ENCODE measurements around the gene KL.

Gene KL

GRCh38 chr13:33053397-33054066 is 37.3 kb downstream of the KL start:
- Histone ChIP-seq H3K27me3 (ENCODE audit: control insufficient read depth in 1 of 2, insufficient read depth in 2 of 2, low read length in 2 of 2) (no peaks in the 10 kb centered on the region), H3K27ac (ENCODE audit: low read depth, low read length) (no peak overlapping the region), H3K4me1 (ENCODE audit: control insufficient read depth in 1 of 2, insufficient read depth in 2 of 2, low read length in 2 of 2) (no peaks in the 10 kb centered on the region)

GRCh38 chr13:33057019-33057780 is 41.0 kb downstream of the KL start:
- Histone ChIP-seq H3K9me3 (ENCODE audit: control insufficient read depth in 1 of 2, low read length in 2 of 2) (no peaks in the 10 kb centered on the region), H3K4me1 (ENCODE audit: control insufficient read depth in 1 of 2, insufficient read depth in 2 of 2, low read length in 2 of 2) (no peaks in the 10 kb centered on the region), H3K27me3 (ENCODE audit: control insufficient read depth in 1 of 2, insufficient read depth in 2 of 2, low read length in 2 of 2) (no peaks in the 10 kb centered on the region), H3K4me3 (ENCODE audit: low read depth in 1 of 2, low read length in 2 of 2) (no peak overlapping the region), H3K36me3 (ENCODE audit: control insufficient read depth in 1 of 2, insufficient read depth in 2 of 2, low read length in 2 of 2) (no peaks in the 10 kb centered on the region), H3K9ac (ENCODE audit: low read depth in 1 of 2, low read length in 2 of 2) (no peak overlapping the region), H3K27ac (ENCODE audit: low read depth, low read length) (no peak overlapping the region)

More at GRCh38 chr13:33053397-33054066, 37.3 kb downstream of the KL start:
- no peaks in the 10 kb centered on the region for H3K36me3 ChIP-seq (ENCODE audit: control insufficient read depth in 1 of 2, insufficient read depth in 2 of 2, low read length in 2 of 2)
- no peak overlapping the region for H3K9ac ChIP-seq (ENCODE audit: low read depth in 1 of 2, low read length in 2 of 2)
- H3K9me3 ChIP-seq (ENCODE audit: control insufficient read depth in 1 of 2, low read length in 2 of 2), result no peaks in the 10 kb centered on the region
- no peak overlapping the region for H3K4me3 ChIP-seq (ENCODE audit: low read depth in 1 of 2, low read length in 2 of 2)

- no peaks in the 10 kb centered on the region for H3K36me3 ChIP-seq (ENCODE audit: control insufficient read depth in 1 of 2, insufficient read depth in 2 of 2, low read length in 2 of 2)
These were observed 42.6 kb downstream of the KL start for GRCh38 chr13:33058776-33059327.

DNA sequence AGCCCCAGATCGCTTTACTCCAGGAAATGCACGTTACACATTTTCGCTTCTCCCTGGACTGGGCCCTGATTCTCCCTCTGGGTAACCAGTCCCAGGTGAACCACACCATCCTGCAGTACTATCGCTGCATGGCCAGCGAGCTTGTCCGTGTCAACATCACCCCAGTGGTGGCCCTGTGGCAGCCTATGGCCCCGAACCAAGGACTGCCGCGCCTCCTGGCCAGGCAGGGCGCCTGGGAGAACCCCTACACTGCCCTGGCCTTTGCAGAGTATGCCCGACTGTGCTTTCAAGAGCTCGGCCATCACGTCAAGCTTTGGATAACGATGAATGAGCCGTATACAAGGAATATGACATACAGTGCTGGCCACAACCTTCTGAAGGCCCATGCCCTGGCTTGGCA is 44.6 kb downstream of the KL start:
- Histone ChIP-seq H3K27me3 (ENCODE audit: control insufficient read depth in 1 of 2, insufficient read depth in 2 of 2, low read length in 2 of 2) (no peaks in the 10 kb centered on the region), H3K36me3 (ENCODE audit: control insufficient read depth in 1 of 2, insufficient read depth in 2 of 2, low read length in 2 of 2) (no peaks in the 10 kb centered on the region), H3K9me3 (ENCODE audit: control insufficient read depth in 1 of 2, low read length in 2 of 2) (no peaks in the 10 kb centered on the region), H3K4me1 (ENCODE audit: control insufficient read depth in 1 of 2, insufficient read depth in 2 of 2, low read length in 2 of 2) (no peaks in the 10 kb centered on the region), H3K4me3 (ENCODE audit: low read depth in 1 of 2, low read length in 2 of 2) (no peak overlapping the region), H3K27ac (ENCODE audit: low read depth, low read length) (no peak overlapping the region), H3K9ac (ENCODE audit: low read depth in 1 of 2, low read length in 2 of 2) (no peak overlapping the region)

More at GRCh38 chr13:33058776-33059327, 42.6 kb downstream of the KL start:
- Histone ChIP-seq H3K9me3 (ENCODE audit: control insufficient read depth in 1 of 2, low read length in 2 of 2) (no peaks in the 10 kb centered on the region), H3K27ac (ENCODE audit: low read depth, low read length) (no peak overlapping the region), H3K27me3 (ENCODE audit: control insufficient read depth in 1 of 2, insufficient read depth in 2 of 2, low read length in 2 of 2) (no peaks in the 10 kb centered on the region), H3K4me3 (ENCODE audit: low read depth in 1 of 2, low read length in 2 of 2) (no peak overlapping the region), H3K4me1 (ENCODE audit: control insufficient read depth in 1 of 2, insufficient read depth in 2 of 2, low read length in 2 of 2) (no peaks in the 10 kb centered on the region), H3K9ac (ENCODE audit: low read depth in 1 of 2, low read length in 2 of 2) (no peak overlapping the region)

GRCh38 chr13:33066329-33066728 is 50.1 kb downstream of the KL start:
- H3K27ac ChIP-seq (ENCODE audit: low read depth, low read length), result no peak overlapping the region
- H3K9ac ChIP-seq (ENCODE audit: low read depth in 1 of 2, low read length in 2 of 2), result no peak overlapping the region
- H3K36me3 ChIP-seq (ENCODE audit: control insufficient read depth in 1 of 2, insufficient read depth in 2 of 2, low read length in 2 of 2), result no peaks in the 10 kb centered on the region
- no peaks in the 10 kb centered on the region for H3K4me1 ChIP-seq (ENCODE audit: control insufficient read depth in 1 of 2, insufficient read depth in 2 of 2, low read length in 2 of 2)
- no peak overlapping the region for H3K4me3 ChIP-seq (ENCODE audit: low read depth in 1 of 2, low read length in 2 of 2)
- H3K9me3 ChIP-seq (ENCODE audit: control insufficient read depth in 1 of 2, low read length in 2 of 2), result no peaks in the 10 kb centered on the region
- H3K27me3 ChIP-seq (ENCODE audit: control insufficient read depth in 1 of 2, insufficient read depth in 2 of 2, low read length in 2 of 2), result no peaks in the 10 kb centered on the region

DNA sequence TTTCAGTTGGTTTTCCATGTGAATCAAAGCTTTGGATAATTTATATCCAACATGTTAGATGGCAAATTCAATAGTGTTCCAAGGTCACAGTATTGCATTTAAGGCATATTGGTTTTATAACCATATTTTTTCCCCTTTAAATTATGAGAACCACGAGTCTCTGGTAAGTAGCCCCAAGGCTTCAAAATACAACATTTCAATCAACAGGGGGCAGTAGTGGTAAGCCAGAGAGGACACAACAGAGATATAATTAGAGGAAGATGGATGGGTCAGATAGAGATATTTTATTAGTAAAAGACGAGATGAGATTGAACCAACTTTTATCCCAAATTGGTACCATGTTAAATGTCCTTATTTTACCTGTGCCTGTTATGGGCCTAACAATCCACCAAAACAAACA is 53.1 kb downstream of the KL start:
- no peaks in the 10 kb centered on the region for H3K27me3 ChIP-seq (ENCODE audit: control insufficient read depth in 1 of 2, insufficient read depth in 2 of 2, low read length in 2 of 2)
- H3K36me3 ChIP-seq (ENCODE audit: control insufficient read depth in 1 of 2, insufficient read depth in 2 of 2, low read length in 2 of 2), result no peaks in the 10 kb centered on the region
- H3K4me1 ChIP-seq (ENCODE audit: control insufficient read depth in 1 of 2, insufficient read depth in 2 of 2, low read length in 2 of 2), result peaks cover 0 to 4% of the 10 kb centered on the region in 2 donors
- H3K9me3 ChIP-seq (ENCODE audit: control insufficient read depth in 1 of 2, low read length in 2 of 2), result no peaks in the 10 kb centered on the region
- H3K9ac ChIP-seq (ENCODE audit: low read depth in 1 of 2, low read length in 2 of 2), result no peak overlapping the region
- H3K4me3 ChIP-seq (ENCODE audit: low read depth in 1 of 2, low read length in 2 of 2), result no peak overlapping the region
- no peak overlapping the region for H3K27ac ChIP-seq (ENCODE audit: low read depth, low read length)

DNA sequence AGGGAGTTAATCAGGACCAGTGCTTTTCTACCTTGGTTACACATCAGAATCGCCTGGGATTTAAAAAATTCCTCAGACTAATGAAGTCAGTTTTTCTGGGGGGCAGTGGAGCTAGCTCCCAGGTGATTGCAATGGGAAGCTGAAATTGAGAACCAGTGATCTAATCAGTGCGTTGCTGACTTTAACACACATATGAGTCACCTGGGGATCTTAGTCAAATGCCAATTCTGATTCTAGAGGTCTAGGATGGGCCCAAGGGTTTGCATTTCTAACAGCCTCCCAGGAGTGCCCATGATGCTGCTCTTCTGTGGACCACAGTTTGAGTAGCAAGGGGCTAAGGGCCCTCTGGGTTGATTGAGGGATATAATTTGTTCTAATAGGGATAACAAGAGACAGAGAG is 54.5 kb downstream of the KL start:
- Histone ChIP-seq H3K27ac (ENCODE audit: low read depth, low read length) (no peak overlapping the region), H3K9me3 (ENCODE audit: control insufficient read depth in 1 of 2, low read length in 2 of 2) (no peaks in the 10 kb centered on the region), H3K9ac (ENCODE audit: low read depth in 1 of 2, low read length in 2 of 2) (no peak overlapping the region), H3K36me3 (ENCODE audit: control insufficient read depth in 1 of 2, insufficient read depth in 2 of 2, low read length in 2 of 2) (no peaks in the 10 kb centered on the region), H3K4me3 (ENCODE audit: low read depth in 1 of 2, low read length in 2 of 2) (no peak overlapping the region), H3K27me3 (ENCODE audit: control insufficient read depth in 1 of 2, insufficient read depth in 2 of 2, low read length in 2 of 2) (no peaks in the 10 kb centered on the region), H3K4me1 (ENCODE audit: control insufficient read depth in 1 of 2, insufficient read depth in 2 of 2, low read length in 2 of 2) (peaks cover 12 to 17% of the 10 kb centered on the region in 2 donors)

GRCh38 chr13:33072282-33072681 is 56.1 kb downstream of the KL start:
- H3K27ac ChIP-seq (ENCODE audit: low read depth, low read length), result no peak overlapping the region
- H3K27me3 ChIP-seq (ENCODE audit: control insufficient read depth in 1 of 2, insufficient read depth in 2 of 2, low read length in 2 of 2), result no peaks in the 10 kb centered on the region
- no peaks in the 10 kb centered on the region for H3K9me3 ChIP-seq (ENCODE audit: control insufficient read depth in 1 of 2, low read length in 2 of 2)
- peaks cover 22 to 28% of the 10 kb centered on the region in 2 donors for H3K4me1 ChIP-seq (ENCODE audit: control insufficient read depth in 1 of 2, insufficient read depth in 2 of 2, low read length in 2 of 2)
- no peaks in the 10 kb centered on the region for H3K36me3 ChIP-seq (ENCODE audit: control insufficient read depth in 1 of 2, insufficient read depth in 2 of 2, low read length in 2 of 2)
- no peak overlapping the region for H3K4me3 ChIP-seq (ENCODE audit: low read depth in 1 of 2, low read length in 2 of 2)
- H3K9ac ChIP-seq (ENCODE audit: low read depth in 1 of 2, low read length in 2 of 2), result no peak overlapping the region

DNA sequence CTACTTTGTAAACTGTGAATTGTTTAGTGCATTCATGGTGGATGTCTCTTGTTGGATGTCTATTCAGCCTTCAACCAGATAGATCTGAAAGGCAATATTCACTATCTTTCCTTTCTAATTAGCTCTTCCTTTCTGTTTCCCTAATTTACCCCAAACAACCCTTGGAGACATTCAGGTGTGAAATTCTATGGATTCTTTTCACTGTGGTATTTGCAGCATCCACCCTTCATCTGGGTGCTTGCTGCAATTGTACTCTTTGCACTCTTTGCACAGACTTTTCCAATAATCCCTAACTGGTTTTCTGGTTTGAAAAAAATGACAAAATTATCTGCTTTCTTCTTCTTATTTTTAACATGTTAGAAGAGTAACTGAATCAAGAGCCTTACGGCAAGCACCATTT is 56.5 kb downstream of the KL start:
- Histone ChIP-seq H3K27ac (ENCODE audit: low read depth, low read length) (no peak overlapping the region), H3K4me3 (ENCODE audit: low read depth in 1 of 2, low read length in 2 of 2) (no peak overlapping the region), H3K36me3 (ENCODE audit: control insufficient read depth in 1 of 2, insufficient read depth in 2 of 2, low read length in 2 of 2) (no peaks in the 10 kb centered on the region), H3K9me3 (ENCODE audit: control insufficient read depth in 1 of 2, low read length in 2 of 2) (no peaks in the 10 kb centered on the region), H3K4me1 (ENCODE audit: control insufficient read depth in 1 of 2, insufficient read depth in 2 of 2, low read length in 2 of 2) (peaks cover 22 to 28% of the 10 kb centered on the region in 2 donors), H3K9ac (ENCODE audit: low read depth in 1 of 2, low read length in 2 of 2) (no peak overlapping the region), H3K27me3 (ENCODE audit: control insufficient read depth in 1 of 2, insufficient read depth in 2 of 2, low read length in 2 of 2) (no peaks in the 10 kb centered on the region)

DNA sequence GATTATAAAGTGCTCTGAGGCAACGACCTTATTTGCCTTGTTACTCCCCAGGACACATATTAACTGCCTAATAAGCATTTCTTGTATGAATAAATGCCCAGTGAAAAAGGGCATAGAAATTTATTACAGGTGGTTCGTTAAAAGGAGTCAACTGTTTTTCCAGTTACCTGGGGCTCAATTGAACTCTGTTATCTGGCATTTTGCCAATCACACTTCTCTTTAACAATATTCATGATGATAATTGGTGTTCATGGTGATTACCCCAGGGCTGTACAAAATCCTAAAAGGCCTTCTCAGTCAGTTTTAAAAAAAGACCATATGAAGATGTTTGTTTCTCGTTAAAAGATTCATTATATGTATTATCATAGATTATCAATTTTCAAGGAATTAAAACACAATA is 57.1 kb downstream of the KL start:
- H3K36me3 ChIP-seq (ENCODE audit: control insufficient read depth in 1 of 2, insufficient read depth in 2 of 2, low read length in 2 of 2), result no peaks in the 10 kb centered on the region
- no peak overlapping the region for H3K27ac ChIP-seq (ENCODE audit: low read depth, low read length)
- peaks cover 22 to 28% of the 10 kb centered on the region in 2 donors for H3K4me1 ChIP-seq (ENCODE audit: control insufficient read depth in 1 of 2, insufficient read depth in 2 of 2, low read length in 2 of 2)
- H3K9ac ChIP-seq (ENCODE audit: low read depth in 1 of 2, low read length in 2 of 2), result no peak overlapping the region
- H3K9me3 ChIP-seq (ENCODE audit: control insufficient read depth in 1 of 2, low read length in 2 of 2), result no peaks in the 10 kb centered on the region
- H3K4me3 ChIP-seq (ENCODE audit: low read depth in 1 of 2, low read length in 2 of 2), result no peak overlapping the region
- no peaks in the 10 kb centered on the region for H3K27me3 ChIP-seq (ENCODE audit: control insufficient read depth in 1 of 2, insufficient read depth in 2 of 2, low read length in 2 of 2)
